ENCODE results near the gene SIAH3.
A peak's percentile ranks its signal among the peaks of the same experiment; 100 is the strongest.

The SIAH3 gene

GRCh38 chr13:45823583-45823982 is 28.0 kb downstream of the SIAH3 start:
- no peak for FAIRE-seq
- no peak for DNase-seq (ENCODE audit: low spot score)

- FAIRE-seq (no peak), DNase-seq (ENCODE audit: low spot score) (no peak)
These were observed 29.7 kb downstream of the SIAH3 start for GRCh38 chr13:45821811-45822210.

DNA sequence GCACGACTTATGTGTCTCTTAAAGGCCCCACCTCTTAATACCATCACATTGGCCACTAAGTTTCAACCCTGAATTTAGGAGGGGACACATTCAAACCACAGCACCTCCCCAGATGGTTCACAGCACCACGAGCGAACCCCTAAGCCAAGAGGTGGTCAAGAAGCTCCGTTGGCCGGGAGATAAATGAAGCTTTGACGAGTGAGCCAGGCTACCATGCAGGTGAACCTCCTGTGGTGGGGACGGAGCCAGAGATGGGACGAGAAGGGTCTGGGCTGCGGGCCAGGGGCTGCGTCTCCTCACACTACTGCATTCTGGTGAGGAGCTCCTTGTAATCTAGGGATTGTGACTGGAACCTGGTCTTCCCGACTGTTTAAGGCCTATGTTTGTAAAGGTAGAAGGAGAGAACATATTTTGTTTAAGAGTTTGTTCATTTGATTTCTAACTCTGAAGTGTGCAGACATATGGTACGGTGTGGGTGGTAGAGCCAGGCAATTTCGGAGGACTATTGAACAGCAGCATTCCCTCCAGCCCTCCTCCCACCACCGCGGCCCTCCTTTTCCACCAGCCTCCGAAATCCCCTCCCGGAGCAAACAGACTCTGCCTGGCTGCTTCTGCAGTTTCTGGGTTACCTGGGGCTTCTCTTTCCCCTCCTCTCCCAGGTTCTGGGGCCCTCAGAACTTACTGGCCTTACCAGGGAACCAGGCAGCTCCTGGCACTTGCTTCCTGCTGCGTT is 31.3 kb downstream of the SIAH3 start:
- FAIRE-seq (no peak), DNase-seq (ENCODE audit: low spot score) (no peak)

DNA sequence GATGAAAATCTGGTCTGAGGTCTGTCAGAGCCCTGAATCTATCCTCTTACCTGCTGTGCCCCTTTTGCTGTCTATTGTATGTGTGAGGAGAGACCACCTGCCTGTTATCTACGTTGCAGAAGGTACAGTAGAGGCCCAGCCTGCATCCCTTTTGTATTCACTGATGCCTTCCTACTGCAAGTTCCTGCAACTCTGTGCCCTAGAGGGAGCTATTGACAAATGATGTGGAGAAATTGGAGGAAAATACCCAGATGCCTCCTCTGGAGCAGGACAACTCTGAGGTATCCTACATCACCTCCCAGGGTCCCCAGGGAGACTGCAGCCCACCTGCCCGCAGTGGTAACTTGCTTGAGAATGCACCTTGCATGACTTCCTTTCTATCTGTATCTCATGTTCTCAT is 33.7 kb downstream of the SIAH3 start:
- DNase-seq (ENCODE audit: low spot score) (no peak), FAIRE-seq (no peak)

DNA sequence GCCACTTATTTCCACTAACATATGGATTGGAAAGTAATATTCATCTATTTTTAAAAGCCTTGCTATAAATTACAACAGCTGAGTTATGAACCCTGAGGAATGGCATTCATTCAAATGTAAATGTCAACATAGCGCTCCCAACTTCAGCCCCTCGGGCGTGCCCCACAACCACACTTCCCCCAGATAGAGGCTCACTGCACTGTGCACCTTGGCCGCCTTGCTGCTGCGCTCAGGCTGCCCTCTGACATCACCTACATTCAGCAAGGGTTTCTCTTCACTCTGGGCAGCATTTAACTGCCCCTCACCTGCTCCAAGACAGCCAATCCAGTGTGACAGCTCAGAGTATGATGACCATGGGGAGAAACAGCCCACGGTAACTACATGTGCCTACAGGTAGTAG is 35.1 kb downstream of the SIAH3 start:
- FAIRE-seq (no peak), DNase-seq (ENCODE audit: low spot score) (no peak)

GRCh38 chr13:45812695-45813372 is 38.7 kb downstream of the SIAH3 start:
- DNase-seq (ENCODE audit: low spot score) (no peak), FAIRE-seq (no peak)

- DNase-seq (ENCODE audit: low spot score) (no peak), FAIRE-seq (no peak)
These were observed 39.5 kb downstream of the SIAH3 start for GRCh38 chr13:45811891-45812694.

GRCh38 chr13:45809801-45810394 is 41.7 kb downstream of the SIAH3 start:
- DNase-seq (ENCODE audit: low spot score) (no peak), FAIRE-seq (no peak)

DNA sequence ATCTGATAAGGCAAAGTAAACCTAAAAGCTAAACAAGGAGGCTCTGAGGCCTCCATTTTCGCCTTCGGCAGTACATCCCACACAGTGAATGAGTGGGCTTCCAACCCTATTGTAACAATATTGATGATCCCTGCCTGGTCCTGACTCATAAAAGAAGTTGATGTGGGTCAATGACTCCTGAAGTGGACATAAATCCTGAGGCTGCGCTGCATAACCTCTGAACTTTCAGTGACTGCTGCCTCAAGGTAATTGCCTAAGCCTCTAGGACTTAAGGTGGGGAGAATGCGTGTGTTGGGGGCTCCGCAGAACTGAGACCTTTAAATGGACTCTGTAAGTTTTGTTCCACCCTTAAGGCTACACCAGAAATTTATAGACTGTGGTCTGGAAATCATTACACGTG is 42.6 kb downstream of the SIAH3 start:
- no peak for DNase-seq (ENCODE audit: low spot score)
- FAIRE-seq, result no peak

GRCh38 chr13:45807520-45808099 is 43.9 kb downstream of the SIAH3 start:
- peak; percentile 29 for FAIRE-seq
- DNase-seq (ENCODE audit: low spot score), result peak; percentile 41

DNA sequence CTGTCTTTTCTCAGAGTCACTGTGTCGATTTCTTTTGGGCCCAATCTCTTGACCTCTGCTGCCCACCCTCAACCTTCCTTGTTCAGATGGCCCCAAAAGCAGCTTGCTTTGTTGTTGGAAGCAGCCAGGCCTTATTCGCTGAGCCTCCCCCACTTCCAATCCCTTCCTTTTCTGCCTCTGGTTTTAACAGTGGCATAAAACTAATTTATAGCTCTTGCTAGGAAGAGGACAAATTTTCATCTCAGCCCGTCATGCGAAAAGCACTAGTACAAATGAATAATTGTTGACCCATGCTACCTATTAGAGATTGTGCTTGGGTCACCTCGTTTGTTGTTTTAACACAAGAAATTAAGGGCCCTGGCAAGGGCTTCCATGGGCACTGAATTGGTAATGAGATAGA is 51.1 kb downstream of the SIAH3 start:
- FAIRE-seq (no peak), DNase-seq (ENCODE audit: low spot score) (no peak)

DNA sequence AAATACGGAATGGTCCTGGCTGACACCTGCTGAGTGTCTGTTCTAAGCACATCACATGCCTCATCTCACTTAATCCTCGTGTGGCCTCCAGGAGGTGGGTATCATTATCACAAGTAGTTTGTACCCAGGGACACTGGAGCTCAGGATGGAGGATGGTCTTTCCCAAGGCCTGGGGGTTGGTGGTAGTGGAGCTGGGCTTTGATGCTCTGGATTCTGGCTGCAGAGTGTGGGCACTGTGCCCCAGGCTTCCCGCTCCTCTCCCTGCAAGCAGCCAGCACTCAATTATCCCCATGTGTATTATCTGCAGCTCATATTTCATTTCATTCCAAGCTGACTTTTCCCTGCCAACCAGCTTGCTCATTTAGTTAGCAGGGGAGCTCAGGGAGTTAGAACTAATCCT is 52.1 kb downstream of the SIAH3 start:
- no peak for FAIRE-seq
- DNase-seq (ENCODE audit: low spot score), result no peak

DNA sequence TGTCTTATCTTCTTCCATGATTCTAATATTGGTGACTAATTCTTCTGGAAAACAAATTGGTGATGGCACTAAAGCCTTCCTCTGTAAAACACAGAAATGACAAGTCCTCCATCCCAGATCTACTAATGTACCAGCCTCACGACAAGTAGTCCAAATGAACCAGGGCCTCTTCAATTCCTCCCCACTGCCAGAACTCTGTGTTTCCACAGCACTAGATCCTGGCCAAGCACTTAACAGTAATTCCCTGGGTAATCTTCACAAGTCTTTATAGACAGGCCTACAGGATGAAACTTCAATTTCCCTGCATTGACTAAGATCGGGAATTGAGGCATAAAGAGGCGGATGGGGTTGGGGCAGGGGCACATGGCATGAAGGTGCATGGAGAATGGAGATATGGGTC is 52.7 kb downstream of the SIAH3 start:
- no peak for FAIRE-seq
- DNase-seq (ENCODE audit: low spot score), result no peak

DNA sequence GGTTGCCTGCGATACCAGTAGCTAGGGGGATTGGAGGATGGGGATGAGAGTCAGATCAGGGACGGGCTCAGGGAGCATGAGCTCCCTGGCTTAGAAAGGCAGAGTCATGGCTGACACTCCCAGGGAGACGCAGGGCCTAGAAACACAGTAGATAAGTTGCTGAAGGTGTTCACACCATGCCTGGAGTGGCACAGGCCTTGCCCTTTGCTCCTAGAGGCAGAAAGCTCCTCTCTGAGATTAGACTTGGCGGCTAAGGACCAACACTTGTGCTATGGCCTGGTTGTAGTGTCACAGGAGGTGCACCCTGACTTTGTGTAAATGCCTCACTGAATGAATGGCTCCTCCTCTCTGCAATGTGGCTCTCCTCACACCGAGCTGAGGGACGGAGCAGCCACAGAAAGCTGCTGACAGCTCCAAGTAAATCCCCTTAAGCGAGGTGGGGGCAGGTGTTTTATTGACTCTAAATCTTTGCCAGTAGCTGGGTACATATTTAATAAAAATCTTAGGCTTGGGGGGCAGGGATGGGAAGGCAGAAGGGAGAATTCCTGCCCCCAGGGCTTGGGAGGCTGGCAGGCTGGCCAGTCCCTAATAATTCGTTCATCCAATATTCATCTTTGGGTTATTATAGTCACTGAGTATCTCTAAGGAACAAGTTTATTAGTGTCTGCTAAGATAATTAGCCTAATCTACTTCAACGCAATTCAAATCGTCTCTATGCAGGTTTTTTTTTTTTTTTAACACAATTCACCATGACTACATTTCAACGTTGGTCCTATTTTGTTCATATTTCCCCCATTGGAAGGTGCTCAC is 54.9 kb downstream of the SIAH3 start:
- FAIRE-seq (no peak), DNase-seq (ENCODE audit: low spot score) (no peak)

DNA sequence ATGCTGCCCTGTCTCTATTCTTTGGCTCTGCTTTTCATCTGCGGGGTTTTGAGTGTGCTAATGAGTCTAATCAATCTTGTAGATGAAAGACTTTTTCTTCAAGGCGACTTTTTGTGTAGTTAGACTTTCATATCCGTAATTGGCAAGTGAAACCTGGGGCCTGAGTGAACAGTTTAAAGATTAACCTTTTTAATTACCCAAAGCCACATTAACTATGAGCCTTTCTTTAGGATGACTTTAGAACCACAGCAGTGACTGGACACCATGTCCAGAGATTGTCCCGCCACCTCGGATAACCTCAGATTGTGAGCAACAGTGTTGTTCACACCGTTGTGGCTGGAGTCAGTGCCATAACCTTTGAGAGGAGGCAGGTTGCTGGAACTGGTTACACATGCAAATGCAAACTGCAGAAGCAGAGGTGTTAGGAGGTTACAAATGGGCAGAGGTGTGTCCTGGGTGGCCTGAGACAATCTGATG is 58.7 kb downstream of the SIAH3 start:
- FAIRE-seq (no peak), DNase-seq (ENCODE audit: low spot score) (no peak)

GRCh38 chr13:45788011-45788410 is 63.5 kb downstream of the SIAH3 start:
- DNase-seq (ENCODE audit: low spot score) (no peak), FAIRE-seq (no peak)

DNA sequence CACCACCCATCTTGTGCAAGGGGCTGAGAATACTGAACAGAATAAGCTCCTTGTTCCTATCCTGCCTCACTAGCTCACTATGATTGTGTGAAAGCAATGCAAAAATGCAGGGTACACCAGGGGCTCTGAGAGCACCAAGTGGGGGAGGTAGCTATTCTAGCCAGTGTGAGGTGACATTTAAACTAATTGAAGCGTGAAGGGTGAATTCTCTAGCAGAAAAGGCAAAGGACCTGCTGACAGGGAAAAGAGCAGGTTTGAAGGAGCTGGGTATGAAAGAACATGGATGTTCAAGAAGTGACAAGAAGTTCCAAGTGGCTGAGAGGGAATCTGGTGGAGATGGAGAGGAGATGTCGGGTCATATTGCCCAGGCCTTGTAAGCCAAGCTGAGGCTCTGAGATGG is 64.2 kb downstream of the SIAH3 start:
- FAIRE-seq, result no peak

GRCh38 chr13:45786293-45786920 is 65.1 kb downstream of the SIAH3 start:
- DNase-seq (ENCODE audit: low spot score), result no peak
- FAIRE-seq, result no peak

More for the DNA sequence above, 64.2 kb downstream of the SIAH3 start:
- DNase-seq (ENCODE audit: low spot score), result no peak

DNA sequence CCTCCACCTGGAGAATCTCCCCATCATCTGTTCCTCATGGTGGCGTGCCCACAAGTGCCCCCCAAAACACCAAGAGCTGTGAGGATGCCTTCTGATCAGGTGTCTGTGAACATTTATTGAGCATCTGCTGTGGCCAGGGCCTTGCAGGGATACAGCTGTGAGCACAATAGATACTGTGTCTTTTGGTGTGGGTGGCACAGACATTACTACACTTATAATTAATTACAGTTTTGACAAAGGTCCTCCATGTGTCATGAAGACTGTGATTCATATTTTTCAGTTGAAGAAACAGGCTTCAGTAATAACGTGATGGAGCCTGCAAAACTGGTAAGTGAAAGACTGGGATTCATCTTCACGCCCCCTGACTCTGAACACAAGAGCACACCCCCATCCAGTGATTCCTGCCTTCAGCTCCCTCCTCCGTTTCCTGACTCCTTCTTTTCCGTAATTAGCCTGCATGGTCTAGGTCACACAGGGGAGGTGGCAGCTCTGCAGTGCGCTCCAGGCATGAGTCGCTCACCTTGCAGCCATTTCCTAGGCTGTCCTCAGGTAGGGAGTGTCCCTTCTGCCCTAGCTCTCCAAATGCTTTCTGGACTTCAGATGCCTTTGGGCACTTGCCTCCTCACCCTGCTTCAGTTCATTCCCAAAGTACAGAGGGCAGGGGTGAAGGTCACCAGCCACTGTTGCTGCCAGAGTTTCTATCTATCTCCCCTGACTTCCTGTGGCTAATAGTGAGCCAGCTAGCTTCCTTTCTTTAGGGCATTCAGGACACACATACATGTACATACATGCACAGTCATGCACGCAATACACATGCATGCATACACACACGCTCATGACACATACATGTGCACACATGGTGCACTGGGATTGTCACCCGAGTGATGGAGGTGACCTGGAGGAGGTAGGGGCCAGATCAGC is 66.5 kb downstream of the SIAH3 start:
- FAIRE-seq (no peak), DNase-seq (ENCODE audit: low spot score) (no peak)
